ENCODE results near the gene RELN. TPM values are rescaled to one million over a fixed set of nuclear protein-coding genes. Genes with fewer than 3 reads are reported as not detected.
A peak's percentile ranks its signal among the peaks of the same experiment; 100 is the strongest.

RELN gene
- total and polyA plus RNA-seq, 2 of the 13 experiments (the other 11 are each of a cell fraction or from before 2014, with no cell fraction given), result 315 to 332 TPM

- TF ChIP-seq ZBTB49 (CRISPR knock-in tag; IDR thresholded peaks at IDR 0.05; ENCODE audit: borderline replicate concordance) (no peak), KLF9 (CRISPR knock-in tag; IDR thresholded peaks at IDR 0.05; ENCODE audit: low read depth) (no peak), ZNF143 (CRISPR knock-in tag; IDR thresholded peaks at IDR 0.05) (no peak), KDM3A (CRISPR knock-in tag; IDR thresholded peaks at IDR 0.05; ENCODE audit: low read depth) (0 out of 2 replicates have a peak, but pooled peaks have one; percentile 34), ZHX1 (CRISPR knock-in tag; IDR thresholded peaks at IDR 0.05; ENCODE audit: low read depth) (no peak), HNRNPUL1 (IDR thresholded peaks at IDR 0.05; ENCODE audit: low read depth, low read length) (no peak), TAF15 (IDR thresholded peaks at IDR 0.05; ENCODE audit: low read depth, low read length, poor library complexity, severe bottlenecking) (no peak), ASH2L (IDR thresholded peaks at IDR 0.05; ENCODE audit: insufficient read length, low read depth, low read length) (no peak), MAFF (IDR thresholded peaks at IDR 0.05; ENCODE audit: low read depth, low read length) (no peak), ATM (IDR thresholded peaks at IDR 0.05; ENCODE audit: borderline replicate concordance) (no peak), TEF (CRISPR knock-in tag; IDR thresholded peaks at IDR 0.05) (no peak), POGZ (CRISPR knock-in tag; IDR thresholded peaks at IDR 0.05) (peak; percentile 36; the same call in 1 of the 2 replicates), RORA (CRISPR knock-in tag; IDR thresholded peaks at IDR 0.05) (no peak), ZNF563 (CRISPR knock-in tag; IDR thresholded peaks at IDR 0.05) (no peak), RXRB (CRISPR knock-in tag; IDR thresholded peaks at IDR 0.05; ENCODE audit: borderline replicate concordance) (peak; percentile 66), SAP130 (CRISPR knock-in tag; IDR thresholded peaks at IDR 0.05; ENCODE audit: low read depth) (peak; percentile 41; the same call in 1 of the 2 replicates), ZNF891 (CRISPR knock-in tag; IDR thresholded peaks at IDR 0.05) (no peak), PPARG (CRISPR knock-in tag; conservative IDR thresholded peaks at IDR 0.05) (peak; percentile 67; the same call in 1 of the 2 replicates), HNF4G (IDR thresholded peaks at IDR 0.05; ENCODE audit: borderline replicate concordance, low read depth, low read length) (no peak), HNF4G (CRISPR knock-in tag; IDR thresholded peaks at IDR 0.05; ENCODE audit: borderline replicate concordance, low read depth) (no peak)
- TF ChIP-seq, protein P1, sequence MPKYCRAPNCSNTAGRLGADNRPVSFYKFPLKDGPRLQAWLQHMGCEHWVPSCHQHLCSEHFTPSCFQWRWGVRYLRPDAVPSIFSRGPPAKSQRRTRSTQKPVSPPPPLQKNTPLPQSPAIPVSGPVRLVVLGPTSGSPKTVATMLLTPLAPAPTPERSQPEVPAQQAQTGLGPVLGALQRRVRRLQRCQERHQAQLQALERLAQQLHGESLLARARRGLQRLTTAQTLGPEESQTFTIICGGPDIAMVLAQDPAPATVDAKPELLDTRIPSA (CRISPR knock-in tag; IDR thresholded peaks at IDR 0.05; ENCODE audit: borderline replicate concordance), result no peak
- TF ChIP-seq, protein P2, sequence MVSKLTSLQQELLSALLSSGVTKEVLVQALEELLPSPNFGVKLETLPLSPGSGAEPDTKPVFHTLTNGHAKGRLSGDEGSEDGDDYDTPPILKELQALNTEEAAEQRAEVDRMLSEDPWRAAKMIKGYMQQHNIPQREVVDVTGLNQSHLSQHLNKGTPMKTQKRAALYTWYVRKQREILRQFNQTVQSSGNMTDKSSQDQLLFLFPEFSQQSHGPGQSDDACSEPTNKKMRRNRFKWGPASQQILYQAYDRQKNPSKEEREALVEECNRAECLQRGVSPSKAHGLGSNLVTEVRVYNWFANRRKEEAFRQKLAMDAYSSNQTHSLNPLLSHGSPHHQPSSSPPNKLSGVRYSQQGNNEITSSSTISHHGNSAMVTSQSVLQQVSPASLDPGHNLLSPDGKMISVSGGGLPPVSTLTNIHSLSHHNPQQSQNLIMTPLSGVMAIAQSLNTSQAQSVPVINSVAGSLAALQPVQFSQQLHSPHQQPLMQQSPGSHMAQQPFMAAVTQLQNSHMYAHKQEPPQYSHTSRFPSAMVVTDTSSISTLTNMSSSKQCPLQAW (CRISPR knock-in tag; IDR thresholded peaks at IDR 0.05), result peak; percentile 87
These were observed 20.8 kb upstream of the RELN start (continued) for GRCh38 chr7:104010052-104010909.
